Measurements from ENCODE around the gene HOXB3. TPM values are rescaled to one million over a fixed set of nuclear protein-coding genes. Genes with fewer than 3 reads are reported as not detected.
A peak's percentile ranks its signal among the peaks of the same experiment; 100 is the strongest.

HOXB3 gene
- total and polyA plus RNA-seq, 2 of the 4 experiments (the other 2 are of a cell fraction) = 6.3 to 59.6 TPM

DNA sequence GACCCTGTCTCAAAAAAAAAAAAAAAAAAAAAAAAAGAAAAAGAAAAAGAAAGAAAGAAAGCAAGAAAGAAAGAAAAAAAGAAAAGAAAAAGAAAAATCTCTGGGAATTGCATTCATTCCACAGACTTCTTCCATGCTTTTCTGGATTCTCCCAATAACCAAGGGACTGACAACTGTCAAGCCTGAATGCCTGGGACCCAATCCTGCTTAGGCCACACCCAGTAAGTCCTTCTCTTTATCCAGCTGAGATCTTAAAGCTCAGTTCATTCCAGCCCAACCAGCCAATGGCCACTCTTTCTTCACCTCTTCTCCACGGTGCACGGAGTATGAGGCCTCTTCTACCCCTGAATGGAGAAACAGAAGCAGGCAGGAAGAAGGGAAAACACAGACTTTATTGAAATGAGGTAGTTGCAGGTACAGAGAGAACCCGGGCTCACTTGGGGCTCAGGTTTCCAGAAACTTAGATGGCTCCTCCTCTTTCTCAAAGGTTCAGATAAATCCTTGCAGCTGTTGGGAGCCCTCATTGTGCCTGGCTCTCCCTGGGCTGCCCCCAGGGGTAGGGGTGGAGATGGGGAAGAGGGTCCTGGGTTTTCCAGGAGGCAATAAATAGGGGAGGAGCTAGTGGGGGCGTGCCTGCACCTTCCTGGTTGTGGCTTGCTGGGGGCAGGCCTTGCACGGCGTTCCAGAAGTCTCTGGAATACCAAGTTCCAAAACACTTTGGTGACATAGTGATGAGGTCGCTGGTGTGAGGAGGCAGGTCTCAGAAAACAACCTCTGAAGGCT is 61.7 kb downstream of the HOXB3 start (continued):
- TF ChIP-seq MXI1 (IDR thresholded peaks at IDR 0.05; ENCODE audit: borderline replicate concordance, low read depth, low read length) = no peak

DNA sequence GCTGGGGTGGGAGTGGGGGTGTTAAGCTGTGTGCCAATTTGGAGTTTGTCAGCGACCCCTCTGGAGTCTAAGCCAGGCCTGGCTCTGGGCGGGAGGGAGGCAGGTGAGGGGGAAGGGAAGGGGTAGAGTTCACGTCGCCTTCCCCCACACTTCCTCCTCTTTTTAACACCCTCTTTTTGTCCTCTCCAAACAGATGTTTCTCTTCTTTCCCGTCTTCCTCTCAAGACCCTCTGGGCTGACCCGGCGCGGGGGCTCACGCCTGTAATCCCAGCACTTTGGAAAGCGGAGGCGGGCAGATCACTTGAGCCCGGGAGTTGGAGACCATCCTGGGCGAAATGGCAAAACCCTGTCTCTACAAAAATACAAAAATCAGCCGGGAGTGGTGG is 62.5 kb downstream of the HOXB3 start:
- H3K9me3 ChIP-seq (ENCODE audit: control insufficient read depth, insufficient read depth, low read length) = no peaks in the 10 kb centered on the region
- H2AK9ac ChIP-seq (replicated peaks; ENCODE audit: low read depth, low read length, poor library complexity) = no peak overlapping the region
- CTCF ChIA-PET = interaction anchor here (0.6 kb wide), 1 partner anchor 170 kb away, joined by 4 read pairs; no protein-coding TSS in a partner anchor
- H3K23ac ChIP-seq (ENCODE audit: low read depth, low read length) = no peak overlapping the region
- H2BK120ac ChIP-seq (ENCODE audit: low read depth, low read length) = no peak overlapping the region
- ATAC-seq (ENCODE audit: low read depth) (no peak), DNase-seq (no peak)
- H3K27ac ChIP-seq (ENCODE audit: insufficient read depth, low read length) = no peak overlapping the region
- no peak overlapping the region for H2BK15ac ChIP-seq (ENCODE audit: low read depth, low read length)
- H3K4me3 ChIP-seq (ENCODE audit: insufficient read depth, low read depth, low read length) = no peak overlapping the region
- H3K9me1 ChIP-seq (ENCODE audit: insufficient read depth, low read length) = no peaks in the 10 kb centered on the region
- no peak overlapping the region for H3K9ac ChIP-seq (ENCODE audit: low read depth, low read length)
- H3K56ac ChIP-seq (ENCODE audit: extremely low read depth, insufficient read depth, low read length) = no peak overlapping the region
- H3K14ac ChIP-seq (replicated peaks; ENCODE audit: low read depth, low read length) = no peak overlapping the region
- in situ Hi-C loops (cut with MboI; ENCODE audit: low sequenced_read_pairs) (no loop called here), intact Hi-C loops (cut with micrococcal nuclease) (no loop called here), dilution Hi-C loops (cut with HindIII; ENCODE audit: low sequenced_read_pairs, unreplicated experiment) (no loop called here)
- H4K91ac ChIP-seq (ENCODE audit: insufficient read depth, low read depth, low read length) = no peak overlapping the region
- H3K27me3 ChIP-seq (ENCODE audit: control insufficient read depth, insufficient read depth, low read length) = peaks cover 17% of the 10 kb centered on the region
- H2AK5ac ChIP-seq (ENCODE audit: low read depth, low read length) = 0 out of 2 replicates have a peak overlapping the region, but pooled peaks have one; percentile 37
- no CpG with 5 or more reads among the region's 14 CpGs for WGBS, 2 experiments (ENCODE audit: extremely low coverage in 2 of 2, insufficient read length in 1 of 2)
- no peak overlapping the region for H3K18ac ChIP-seq (ENCODE audit: low read depth, low read length)
- H2BK5ac ChIP-seq (ENCODE audit: low read depth, low read length, poor library complexity, severe bottlenecking) = no peak overlapping the region
- BruUV-seq (replicated peaks) = no TSS peak
- H2AFZ ChIP-seq (replicated peaks; ENCODE audit: low read length, poor library complexity) = no peak overlapping the region
- H3K4me2 ChIP-seq (ENCODE audit: low read depth, low read length) = no peak overlapping the region
- no peaks in the 10 kb centered on the region for H3K79me1 ChIP-seq (ENCODE audit: low read depth in 1 of 2, low read length in 2 of 2)
- H4K20me1 ChIP-seq (ENCODE audit: insufficient read depth, low read length) = no peaks in the 10 kb centered on the region
- no peak overlapping the region for H4K8ac ChIP-seq (ENCODE audit: low read depth in 2 of 2, low read length in 2 of 2)
- H3K36me3 ChIP-seq (ENCODE audit: control insufficient read depth, insufficient read depth, low read length) = no peaks in the 10 kb centered on the region
- H3K4me1 ChIP-seq (ENCODE audit: control insufficient read depth, insufficient read depth, low read length) = peaks cover 7% of the 10 kb centered on the region
- no peak overlapping the region for H4K5ac ChIP-seq (ENCODE audit: low read depth, low read length)
- no peak overlapping the region for H3K4ac ChIP-seq (ENCODE audit: low read depth, low read length)
- no peak overlapping the region for H2BK20ac ChIP-seq (ENCODE audit: low read depth, low read length)
- POLR2A ChIA-PET (ENCODE audit: unreplicated experiment) = no interaction called here
- TF ChIP-seq MXI1 (IDR thresholded peaks at IDR 0.05; ENCODE audit: borderline replicate concordance, low read depth, low read length) = no peak
- TF ChIP-seq RCOR1 (IDR thresholded peaks at IDR 0.05; ENCODE audit: insufficient replicate concordance, low read length) = no peak
- no peak for TF ChIP-seq MAFK (IDR thresholded peaks at IDR 0.05; ENCODE audit: low read depth, low read length)
- TF ChIP-seq CEBPB (IDR thresholded peaks at IDR 0.05; ENCODE audit: low read depth, low read length) = no peak
- TF ChIP-seq, protein P1, sequence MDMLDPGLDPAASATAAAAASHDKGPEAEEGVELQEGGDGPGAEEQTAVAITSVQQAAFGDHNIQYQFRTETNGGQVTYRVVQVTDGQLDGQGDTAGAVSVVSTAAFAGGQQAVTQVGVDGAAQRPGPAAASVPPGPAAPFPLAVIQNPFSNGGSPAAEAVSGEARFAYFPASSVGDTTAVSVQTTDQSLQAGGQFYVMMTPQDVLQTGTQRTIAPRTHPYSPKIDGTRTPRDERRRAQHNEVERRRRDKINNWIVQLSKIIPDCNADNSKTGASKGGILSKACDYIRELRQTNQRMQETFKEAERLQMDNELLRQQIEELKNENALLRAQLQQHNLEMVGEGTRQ (IDR thresholded peaks at IDR 0.05; ENCODE audit: low read depth, low read length) = no peak
- TF ChIP-seq, protein P2, sequence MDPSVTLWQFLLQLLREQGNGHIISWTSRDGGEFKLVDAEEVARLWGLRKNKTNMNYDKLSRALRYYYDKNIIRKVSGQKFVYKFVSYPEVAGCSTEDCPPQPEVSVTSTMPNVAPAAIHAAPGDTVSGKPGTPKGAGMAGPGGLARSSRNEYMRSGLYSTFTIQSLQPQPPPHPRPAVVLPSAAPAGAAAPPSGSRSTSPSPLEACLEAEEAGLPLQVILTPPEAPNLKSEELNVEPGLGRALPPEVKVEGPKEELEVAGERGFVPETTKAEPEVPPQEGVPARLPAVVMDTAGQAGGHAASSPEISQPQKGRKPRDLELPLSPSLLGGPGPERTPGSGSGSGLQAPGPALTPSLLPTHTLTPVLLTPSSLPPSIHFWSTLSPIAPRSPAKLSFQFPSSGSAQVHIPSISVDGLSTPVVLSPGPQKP (IDR thresholded peaks at IDR 0.05; ENCODE audit: borderline replicate concordance, low read depth, low read length) = no peak
- TF ChIP-seq CHD1 (IDR thresholded peaks at IDR 0.05; ENCODE audit: low read depth, low read length) = no peak
- no peak for TF ChIP-seq FOS (IDR thresholded peaks at IDR 0.05; ENCODE audit: low read depth, low read length)
- no peak for TF ChIP-seq RFX5 (IDR thresholded peaks at IDR 0.05; ENCODE audit: low read depth, low read length)
- no peak for TF ChIP-seq RAD21 (IDR thresholded peaks at IDR 0.05; ENCODE audit: low read length)
- no peak for TF ChIP-seq BHLHE40 (IDR thresholded peaks at IDR 0.05; ENCODE audit: low read depth, low read length)
- TF ChIP-seq SMC3 (IDR thresholded peaks at IDR 0.05; ENCODE audit: low read depth, low read length) = no peak
- TF ChIP-seq, protein P3, sequence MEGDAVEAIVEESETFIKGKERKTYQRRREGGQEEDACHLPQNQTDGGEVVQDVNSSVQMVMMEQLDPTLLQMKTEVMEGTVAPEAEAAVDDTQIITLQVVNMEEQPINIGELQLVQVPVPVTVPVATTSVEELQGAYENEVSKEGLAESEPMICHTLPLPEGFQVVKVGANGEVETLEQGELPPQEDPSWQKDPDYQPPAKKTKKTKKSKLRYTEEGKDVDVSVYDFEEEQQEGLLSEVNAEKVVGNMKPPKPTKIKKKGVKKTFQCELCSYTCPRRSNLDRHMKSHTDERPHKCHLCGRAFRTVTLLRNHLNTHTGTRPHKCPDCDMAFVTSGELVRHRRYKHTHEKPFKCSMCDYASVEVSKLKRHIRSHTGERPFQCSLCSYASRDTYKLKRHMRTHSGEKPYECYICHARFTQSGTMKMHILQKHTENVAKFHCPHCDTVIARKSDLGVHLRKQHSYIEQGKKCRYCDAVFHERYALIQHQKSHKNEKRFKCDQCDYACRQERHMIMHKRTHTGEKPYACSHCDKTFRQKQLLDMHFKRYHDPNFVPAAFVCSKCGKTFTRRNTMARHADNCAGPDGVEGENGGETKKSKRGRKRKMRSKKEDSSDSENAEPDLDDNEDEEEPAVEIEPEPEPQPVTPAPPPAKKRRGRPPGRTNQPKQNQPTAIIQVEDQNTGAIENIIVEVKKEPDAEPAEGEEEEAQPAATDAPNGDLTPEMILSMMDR (conservative IDR thresholded peaks at IDR 0.05; ENCODE audit: low read depth, low read length) = no peak
